H1 (cell line): Measurements from ENCODE around the gene NRAS. TPM values are rescaled to one million over a fixed set of nuclear protein-coding genes. Genes with fewer than 3 reads are reported as not detected.
A peak's percentile ranks its signal among the peaks of the same experiment; 100 is the strongest.

ENCODE experiments used
- CTCF ChIA-PET: fragments of 300-600 bp; sonication (Branson Sonifier 250); formaldehyde crosslinking; loops from one replicate; lab custom pipeline; 2021; ENCODE audit not compliant: partially characterized antibody; lab: Charles Lee
- POLR2A ChIA-PET: fragments of 300-600 bp; sonication (Branson Sonifier 250); formaldehyde crosslinking; loops from one replicate; lab custom pipeline; 2021; ENCODE audit warnings: inconsistent platforms; ENCODE audit not compliant: partially characterized antibody; lab: Charles Lee
- DNase-seq, 2 experiments: peaks; one replicate each; pipeline versions ENCODE4 v3.0.0 to v3.0.0-alpha.2; 2010 to 2022; ENCODE audit warnings: low spot score in 2 of 2, low read depth in 1 of 2, mixed read lengths in 1 of 2
- FAIRE-seq: peaks from 2 replicates; lab custom pipeline; 2011; peaks lifted over from hg19 to GRCh38; lab: Jason Lieb, UNC
- H2AFZ ChIP-seq: 2 replicates; pipeline ENCODE4 v1.8.1; 2012; ENCODE audit warnings: low read length, inconsistent platforms
- H2AK5ac ChIP-seq: 2 replicates; pipeline ENCODE4 v1.6.1; 2013; ENCODE audit warnings: low read depth, low read length
- H2BK120ac ChIP-seq: replicated peaks from 2 replicates; pipeline ENCODE3; 2013; ENCODE audit warnings: low read depth, low read length, inconsistent platforms
- H2BK12ac ChIP-seq: 2 replicates; pipeline ENCODE4 v1.6.1; 2013; ENCODE audit warnings: low read depth, low read length
- H2BK15ac ChIP-seq: 2 replicates; pipeline ENCODE4 v1.6.1; 2013; ENCODE audit warnings: low read length
- H2BK20ac ChIP-seq: 2 replicates; pipeline ENCODE4 v1.6.1; 2013; ENCODE audit warnings: low read length
- H2BK5ac ChIP-seq: 2 replicates; pipeline ENCODE4 v1.6.1; 2013; ENCODE audit warnings: low read depth, low read length
- H3K14ac ChIP-seq: 2 replicates; pipeline ENCODE4 v1.6.1; 2013; ENCODE audit warnings: inconsistent platforms; ENCODE audit not compliant: insufficient read length
- H3K18ac ChIP-seq: 2 replicates; pipeline ENCODE4 v1.6.1; 2013; ENCODE audit warnings: low read length; ENCODE audit errors: extremely low read depth
- H3K23ac ChIP-seq: 2 replicates; pipeline ENCODE4 v1.6.1; 2013; ENCODE audit warnings: inconsistent platforms; ENCODE audit not compliant: insufficient read length
- H3K23me2 ChIP-seq: 2 replicates; pipeline ENCODE4 v1.6.1; 2013; ENCODE audit warnings: low read depth, low read length
- H3K27ac ChIP-seq: 2 replicates; pipeline ENCODE4 v1.6.1; 2011; ENCODE audit warnings: low read depth, low read length, inconsistent platforms
- H3K27me3 ChIP-seq, 4 experiments: replicated peaks in 1 of 4; 1 replicate in 1 of 4; 2 replicates in 3 of 4; pipeline versions ENCODE4 v1.6.1 to v1.8.1; 2011 to 2013; ENCODE audit warnings: low read length in 3 of 4, mild to moderate bottlenecking in 3 of 4, inconsistent platforms in 2 of 4, mixed read lengths in 2 of 4, moderate library complexity in 1 of 4; ENCODE audit not compliant: control insufficient read depth in 3 of 4, insufficient read depth in 3 of 4; ENCODE audit errors: extremely low read depth in 1 of 4
- H3K36me3 ChIP-seq, 4 experiments: 2 replicates each; pipeline versions ENCODE4 v1.6.1 to v1.8.1; 2011 to 2013; ENCODE audit warnings: mild to moderate bottlenecking in 4 of 4, low read length in 3 of 4, moderate library complexity in 2 of 4, control low read depth in 1 of 4, inconsistent platforms in 1 of 4; ENCODE audit not compliant: insufficient read depth in 4 of 4, control insufficient read depth in 2 of 4
- H3K4ac ChIP-seq: replicated peaks from 2 replicates; pipeline ENCODE3; 2013; ENCODE audit warnings: low read length, low read depth, mixed read lengths, inconsistent platforms; ENCODE audit not compliant: insufficient read length
- H3K4me1 ChIP-seq, 4 experiments: replicated peaks in 1 of 4; 1 replicate in 1 of 4; 2 replicates in 3 of 4; pipeline versions ENCODE4 v1.6.1 to v1.8.1; 2011 to 2013; ENCODE audit warnings: low read length in 3 of 4, inconsistent platforms in 2 of 4, mixed read lengths in 1 of 4; ENCODE audit not compliant: insufficient read depth in 4 of 4, control insufficient read depth in 3 of 4
- H3K4me2 ChIP-seq, 2 experiments: 2 replicates each; pipeline versions ENCODE4 v1.6.1 to v1.8.1; 2011 to 2013; ENCODE audit warnings: low read depth in 2 of 2, low read length in 2 of 2, control low read depth in 1 of 2, inconsistent platforms in 1 of 2, mild to moderate bottlenecking in 1 of 2; ENCODE audit not compliant: insufficient read depth in 1 of 2
- H3K4me3 ChIP-seq, 4 experiments: fragments of 200-600, 300-600 bp in 1 of 4; sonication (generic), shearing (Covaris generic), sonication (Bioruptor Twin) in 1 of 4; 2 replicates each; pipeline versions ENCODE4 v1.5.1 to v1.8.1; 2011 to 2016; ENCODE audit warnings: low read length in 4 of 4, low read depth in 3 of 4, control low read depth in 2 of 4, inconsistent platforms in 2 of 4, mild to moderate bottlenecking in 2 of 4, mixed read lengths in 1 of 4, moderate library complexity in 1 of 4; ENCODE audit not compliant: insufficient read depth in 2 of 4; ENCODE audit errors: extremely low read depth in 1 of 4
- H3K56ac ChIP-seq: replicated peaks from 2 replicates; pipeline ENCODE3; 2013; ENCODE audit warnings: low read depth, mild to moderate bottlenecking, mixed read lengths, low read length, inconsistent platforms; ENCODE audit not compliant: insufficient read length
- H3K79me1 ChIP-seq: 2 replicates; pipeline ENCODE4 v1.6.1; 2013; ENCODE audit warnings: low read depth, low read length, control low read depth
- H3K79me2 ChIP-seq, 2 experiments: 2 replicates each; pipeline versions ENCODE4 v1.6.1 to v1.8.1; 2012 to 2013; ENCODE audit warnings: low read length in 2 of 2, mild to moderate bottlenecking in 2 of 2, inconsistent platforms in 1 of 2; ENCODE audit not compliant: insufficient read depth in 2 of 2, control insufficient read depth in 1 of 2
- H3K9ac ChIP-seq, 4 experiments: replicated peaks in 1 of 4; 1 replicate in 1 of 4; 2 replicates in 3 of 4; pipeline versions ENCODE4 v1.6.1 to v1.8.1; 2011 to 2013; ENCODE audit warnings: low read depth in 3 of 4, low read length in 3 of 4, control low read depth in 2 of 4, mild to moderate bottlenecking in 2 of 4, moderate library complexity in 2 of 4, inconsistent platforms in 1 of 4; ENCODE audit errors: extremely low read depth in 1 of 4
- H3K9me3 ChIP-seq, 2 experiments: 2 replicates each; pipeline versions ENCODE4 v1.6.1 to v1.8.1; 2012 to 2013; ENCODE audit warnings: mild to moderate bottlenecking in 2 of 2, moderate library complexity in 2 of 2, control low read depth in 1 of 2, inconsistent platforms in 1 of 2, low read depth in 1 of 2, low read length in 1 of 2, mixed read lengths in 1 of 2; ENCODE audit not compliant: insufficient read depth in 2 of 2
- H4K20me1 ChIP-seq, 2 experiments: replicated peaks in 1 of 2; 2 replicates each; pipeline versions ENCODE3 to v1.8.1; 2011 to 2013; ENCODE audit warnings: inconsistent platforms in 2 of 2, low read length in 2 of 2, mild to moderate bottlenecking in 1 of 2; ENCODE audit not compliant: insufficient read depth in 2 of 2, control insufficient read depth in 1 of 2
- H4K5ac ChIP-seq: 2 replicates; pipeline ENCODE4 v1.6.1; 2013; ENCODE audit warnings: low read length, low read depth, mixed read lengths, inconsistent platforms; ENCODE audit not compliant: insufficient read length
- H4K8ac ChIP-seq: 2 replicates; pipeline ENCODE4 v1.8.0; 2013; ENCODE audit warnings: mild to moderate bottlenecking, moderate library complexity, low read length, inconsistent platforms; ENCODE audit not compliant: insufficient read depth; ENCODE audit errors: extremely low read depth
- H4K91ac ChIP-seq: replicated peaks from 2 replicates; pipeline ENCODE3; 2013; ENCODE audit warnings: low read length, mixed read lengths, inconsistent platforms; ENCODE audit not compliant: insufficient read length
- ATF3 ChIP-seq: IDR thresholded peaks from 2 replicates; pipeline ENCODE4 v1.6.1; 2011; ENCODE audit warnings: low read depth, mild to moderate bottlenecking, low read length; ENCODE audit not compliant: insufficient read depth
- BCL11A ChIP-seq, 2 experiments: IDR thresholded peaks; one replicate each; pipeline ENCODE4 v1.6.1; 2011; ENCODE audit warnings: low read depth in 2 of 2, low read length in 2 of 2, mild to moderate bottlenecking in 2 of 2
- CBX8 ChIP-seq: fragments of 300-800, 300-1000 bp; sonication (generic); IDR thresholded peaks from 2 replicates; pipeline ENCODE4 v1.7.1; 2016; ENCODE audit warnings: low read depth, low read length, borderline replicate concordance
- NRF1 ChIP-seq: IDR thresholded peaks from 2 replicates; pipeline ENCODE4 v1.6.1; 2011; ENCODE audit warnings: mild to moderate bottlenecking, low read depth, low read length, improper control_type of control experiment
- POU5F1 ChIP-seq: IDR thresholded peaks from 2 replicates; pipeline ENCODE4 v1.6.1; 2011; ENCODE audit warnings: low read depth, mild to moderate bottlenecking, low read length, moderate library complexity
- RFX5 ChIP-seq: IDR thresholded peaks from 2 replicates; pipeline ENCODE4 v1.6.1; 2011; ENCODE audit warnings: low read depth, low read length, improper control_type of control experiment, borderline replicate concordance
- SAP30 ChIP-seq: fragments of 300-600 bp; sonication (generic); IDR thresholded peaks from 2 replicates; pipeline ENCODE4 v1.7.1; 2012; ENCODE audit warnings: low read length, moderate library complexity, mild to moderate bottlenecking, inconsistent platforms; ENCODE audit not compliant: insufficient read depth, insufficient replicate concordance
- SIN3A ChIP-seq, 2 experiments: IDR thresholded peaks in 1 of 2; conservative IDR thresholded peaks in 1 of 2; 2 replicates each; pipeline ENCODE4 v1.6.1; 2011 to 2012; ENCODE audit warnings: low read length in 2 of 2, improper control_type of control experiment in 1 of 2, low read depth in 1 of 2, mild to moderate bottlenecking in 1 of 2
- TBP ChIP-seq: IDR thresholded peaks from 2 replicates; pipeline ENCODE4 v1.6.1; 2011; ENCODE audit warnings: low read depth, low read length, improper control_type of control experiment
- ZNF274 ChIP-seq: IDR thresholded peaks from 2 replicates; pipeline ENCODE4 v1.7.0; 2012; ENCODE audit warnings: low read length, borderline replicate concordance; ENCODE audit errors: extremely low read depth
- WGBS, 2 experiments: shearing (Covaris generic) in 1 of 2; methylation state at CpG; one replicate each; pipeline versions ENCODE4 v1.1.6 to v1.1.7; 2013 to 2015; ENCODE audit warnings: low lambda C conversion rate in 2 of 2, mixed read lengths in 2 of 2, inconsistent platforms in 1 of 2, low coverage in 1 of 2, missing lambda C conversion rate in 1 of 2; ENCODE audit not compliant: insufficient replicate concordance in 2 of 2, insufficient coverage in 1 of 2, insufficient read length in 1 of 2; ENCODE audit errors: extremely low coverage in 1 of 2, missing lambda C conversion rate in 1 of 2; 5-methylcytosine and 5-hydroxymethylcytosine counted together
- polyA plus RNA-seq, 7 experiments: library from polyadenylated mRNA; depleted of rRNA in 3 of 7; stranded (reverse) in 5 of 7; unstranded in 2 of 7; fragments of >200 nt in 5 of 7; fragments of 200-250 nt in 2 of 7; gene quantifications; 1 replicate in 5 of 7; 2 replicates in 1 of 7; 4 replicates in 1 of 7; pipeline versions ENCODE4 v1.2.1 to v1.2.3, GENCODE V29; 2011 to 2013; ENCODE audit warnings: missing spikeins in 2 of 7, mixed read lengths in 2 of 7
- total RNA-seq: library from RNA; stranded (reverse); fragmentation: NEBNext Ultra II Directional; extraction: Animal tissue kit (Norgen Biotek cat#: 25700); gene quantifications from 2 replicates; pipeline ENCODE4 v1.2.1, GENCODE V29; 2021

NRAS gene
- total and polyA plus RNA-seq, 2 of the 8 experiments (the other 6 are each of a cell fraction or from before 2014, with no cell fraction given) = 24.5 to 65.1 TPM

GRCh38 chr1:114670083-114671010 is 46.2 kb downstream of the NRAS start:
- peaks cover 0 to 4% (median 2%) of the 10 kb centered on the region in 4 experiments; a peak in 2 of 7 replicates for H3K27me3 ChIP-seq
- H2BK20ac ChIP-seq = no peak overlapping the region
- peaks cover 0 to 4% (median 1%) of the 10 kb centered on the region in 4 experiments; a peak in 1 of 7 replicates for H3K4me1 ChIP-seq
- peak overlapping the region; percentile 64 for H2BK12ac ChIP-seq
- FAIRE-seq = no peak
- no peaks in the 10 kb centered on the region for H3K36me3 ChIP-seq
- H2AFZ ChIP-seq = peak overlapping the region; percentile 99
- WGBS, 2 experiments = 6% methylated on average over 36 of the region's 45 CpGs; no CpG with 5 or more reads in 1 of the 2 experiments
- no peak overlapping the region for H3K23ac ChIP-seq
- peak overlapping the region; percentile 36; the same call in 1 of the 2 replicates for H2BK15ac ChIP-seq
- ChIA-PET POLR2A (interaction anchor here (0.6 to 1.5 kb wide), 9 partner anchors 9 to 160 kb away, joined by 3 to 9 read pairs (median 4); partner anchors contain the start of genes CSDE1, NRAS and TRIM33), CTCF (interaction anchor here (1.2 to 1.3 kb wide), 3 partner anchors 23 to 162 kb away, joined by 3 to 4 read pairs (median 3); no protein-coding TSS in a partner anchor)
- H3K14ac ChIP-seq = no peak overlapping the region
- H3K4me2 ChIP-seq = peak overlapping the region; percentile 93 to 100
- no peak overlapping the region for H4K91ac ChIP-seq
- H3K4ac ChIP-seq = peak overlapping the region; percentile 19
- peaks cover 10% of the 10 kb centered on the region for H3K23me2 ChIP-seq
- H4K5ac ChIP-seq = no peak overlapping the region
- H3K79me2 ChIP-seq = no peaks in the 10 kb centered on the region
- no peak overlapping the region for H2BK120ac ChIP-seq
- H3K4me3 ChIP-seq = peak overlapping the region; percentile 79 to 82 (median 81)
- no peak overlapping the region for H3K56ac ChIP-seq
- no peaks in the 10 kb centered on the region for H3K79me1 ChIP-seq
- no peak overlapping the region for H2AK5ac ChIP-seq
- H3K9me3 ChIP-seq = no peaks in the 10 kb centered on the region
- no peaks in the 10 kb centered on the region for H4K20me1 ChIP-seq
- H3K27ac ChIP-seq = no peak overlapping the region
- peak overlapping the region; percentile 26; the same call in 1 of the 2 replicates for H3K18ac ChIP-seq
- peak; percentile 69 to 90 for DNase-seq
- H4K8ac ChIP-seq = no peak overlapping the region
- H3K9ac ChIP-seq = peak overlapping the region in 3 of 4 experiments; percentile 26 to 56 (median 48); a peak in 5 of 7 replicates
- no peak overlapping the region for H2BK5ac ChIP-seq
- no peak for TF ChIP-seq BCL11A (IDR thresholded peaks at IDR 0.05; ENCODE audit: low read depth in 2 of 2, low read length in 2 of 2)
- TF ChIP-seq SIN3A (conservative IDR thresholded peaks at IDR 0.05 in 1 of 2, IDR thresholded peaks at IDR 0.05 in 1 of 2; ENCODE audit: low read depth in 1 of 2, low read length in 2 of 2) = no peak
- TF ChIP-seq SAP30 = no peak
- TF ChIP-seq NRF1 = no peak
- TF ChIP-seq POU5F1 = no peak
- TF ChIP-seq TBP = peak; percentile 76
- no peak for TF ChIP-seq ATF3
- TF ChIP-seq ZNF274 = no peak
- TF ChIP-seq RFX5 = no peak
- TF ChIP-seq CBX8 = no peak
